Gastroesophageal sphincter (tissue), 3 donors: ENCODE measurements around the gene BCLAF3.

Experiments used
- CTCF ChIP-seq, 4 experiments: fragments of 200-600 bp in 2 of 4; fragments of 450-650 bp in 2 of 4; sonication (generic) in 1 of 4; IDR thresholded peaks; one replicate each; pipeline ENCODE4 v1.5.1; 2017 to 2019; ENCODE audit warnings: antibody characterized with exemption in 4 of 4, mild to moderate bottlenecking in 2 of 4, moderate library complexity in 2 of 4
- POLR2AphosphoS5 ChIP-seq: sonication (generic); formaldehyde crosslinking; IDR thresholded peaks from one replicate; pipeline ENCODE4 v1.6.1; 2017; ENCODE audit warnings: antibody characterized with exemption

GRCh38 chrX:20019672-20020365 is 29.0 kb upstream of the BCLAF3 start:
- TF ChIP-seq CTCF (IDR thresholded peaks at IDR 0.05) (no peak), POLR2AphosphoS5 (no peak)
